ENCODE data around the gene SH3BGRL3. TPM values are rescaled to one million over a fixed set of nuclear protein-coding genes. Genes with fewer than 3 reads are reported as not detected.
"Not testable (repeated sequence)": the region's sequence is repeated elsewhere in the genome, so short reads cannot be mapped to it uniquely, and the experiment has no call there.

The SH3BGRL3 gene
- 138 and 140 TPM in 2 replicates for total RNA-seq
- long read RNA-seq, partial matches to known transcripts, result 2 of 6 reads
- long read RNA-seq, other reads (novel, unspliced or antisense), result 0 of 6 reads

DNA sequence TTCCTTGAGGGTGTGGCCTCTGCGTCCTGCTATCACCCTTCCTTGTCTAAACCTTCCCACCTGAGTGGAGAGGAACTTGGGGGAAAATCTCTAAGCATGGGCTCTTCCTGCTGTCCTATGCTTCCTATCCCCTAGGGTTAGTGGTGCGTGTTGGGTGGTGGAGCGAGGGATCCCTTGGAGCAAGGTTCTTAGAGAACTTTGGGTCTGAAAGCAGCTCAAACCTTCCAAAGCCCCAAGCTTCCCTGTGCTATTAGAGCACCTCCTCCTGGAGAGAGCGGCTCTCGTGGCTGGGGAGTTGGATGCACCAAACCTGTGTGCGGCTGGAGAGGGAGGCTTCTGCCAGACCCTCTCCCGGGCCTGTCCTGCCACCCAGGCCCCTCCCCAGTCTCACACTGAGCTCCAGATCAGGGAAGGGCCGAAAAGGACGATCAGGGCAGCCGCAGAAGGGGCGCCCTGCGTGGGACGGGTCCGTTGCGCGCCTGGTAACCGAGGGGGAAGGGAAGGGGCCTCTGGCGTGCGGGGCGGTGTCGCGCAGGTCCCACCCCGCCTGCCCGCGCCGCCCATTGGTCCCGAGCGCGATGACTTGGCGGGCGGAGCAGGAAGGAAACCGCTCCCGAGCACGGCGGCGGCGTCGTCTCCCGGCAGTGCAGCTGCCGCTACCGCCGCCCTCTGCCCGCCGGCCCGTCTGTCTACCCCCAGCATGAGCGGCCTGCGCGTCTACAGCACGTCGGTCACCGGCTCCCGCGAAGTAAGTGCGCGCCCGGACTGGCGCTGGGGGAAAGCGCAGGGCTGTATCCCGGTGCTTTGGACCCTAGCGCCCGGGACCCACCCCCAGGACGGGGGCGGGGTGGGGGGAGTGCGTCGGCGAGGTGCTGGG, at the start of gene SH3BGRL3:
Gene SH3BGRL3 (plus strand): TSS at position 631 of the 877 bp plus-strand sequence. CDS start 70 bp downstream, at position 701.
- Mint-ChIP-seq H3K36me3 (ENCODE audit: unreplicated experiment) (peaks cover 3% of the 10 kb centered on the region), H3K27ac (ENCODE audit: unreplicated experiment) (peak within 1 kb of the TSS; percentile 92), H3K9me3 (ENCODE audit: unreplicated experiment) (no peaks in the 10 kb centered on the region), H3K27me3 (ENCODE audit: unreplicated experiment) (no peaks in the 10 kb centered on the region), H3K4me3 (ENCODE audit: unreplicated experiment) (peak within 1 kb of the TSS; percentile 86), H3K4me1 (ENCODE audit: unreplicated experiment) (peaks cover 81% of the 10 kb centered on the region)
- TF ChIP-seq, protein P1, sequence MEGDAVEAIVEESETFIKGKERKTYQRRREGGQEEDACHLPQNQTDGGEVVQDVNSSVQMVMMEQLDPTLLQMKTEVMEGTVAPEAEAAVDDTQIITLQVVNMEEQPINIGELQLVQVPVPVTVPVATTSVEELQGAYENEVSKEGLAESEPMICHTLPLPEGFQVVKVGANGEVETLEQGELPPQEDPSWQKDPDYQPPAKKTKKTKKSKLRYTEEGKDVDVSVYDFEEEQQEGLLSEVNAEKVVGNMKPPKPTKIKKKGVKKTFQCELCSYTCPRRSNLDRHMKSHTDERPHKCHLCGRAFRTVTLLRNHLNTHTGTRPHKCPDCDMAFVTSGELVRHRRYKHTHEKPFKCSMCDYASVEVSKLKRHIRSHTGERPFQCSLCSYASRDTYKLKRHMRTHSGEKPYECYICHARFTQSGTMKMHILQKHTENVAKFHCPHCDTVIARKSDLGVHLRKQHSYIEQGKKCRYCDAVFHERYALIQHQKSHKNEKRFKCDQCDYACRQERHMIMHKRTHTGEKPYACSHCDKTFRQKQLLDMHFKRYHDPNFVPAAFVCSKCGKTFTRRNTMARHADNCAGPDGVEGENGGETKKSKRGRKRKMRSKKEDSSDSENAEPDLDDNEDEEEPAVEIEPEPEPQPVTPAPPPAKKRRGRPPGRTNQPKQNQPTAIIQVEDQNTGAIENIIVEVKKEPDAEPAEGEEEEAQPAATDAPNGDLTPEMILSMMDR (IDR thresholded peaks at IDR 0.05), result peak; percentile 63
- DNase-seq (ENCODE audit: extremely low spot score, unreplicated experiment), result peak; percentile 92

DNA sequence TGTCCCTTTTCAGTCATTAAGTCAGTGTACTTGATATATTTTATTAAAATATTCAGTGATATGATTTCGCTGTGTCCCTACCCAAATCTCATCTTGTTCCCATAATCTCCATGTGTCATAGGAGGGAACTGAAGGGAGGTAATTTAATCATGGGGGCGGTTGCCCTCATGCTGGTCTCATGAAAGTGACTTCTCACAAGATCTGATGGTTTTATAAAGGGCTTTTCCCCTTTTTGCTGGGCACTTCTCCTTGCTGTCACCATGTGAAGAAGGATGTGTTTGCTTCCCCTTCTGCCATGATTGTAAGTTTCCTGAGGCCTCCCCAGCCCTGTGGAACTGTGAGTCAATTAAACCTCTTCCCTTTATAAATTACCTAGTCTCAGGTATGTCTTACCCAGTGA, 49.2 kb upstream of the SH3BGRL3 start:
- not testable (repeated sequence) for H3K27me3 Mint-ChIP-seq (ENCODE audit: unreplicated experiment); H3K36me3 Mint-ChIP-seq (ENCODE audit: unreplicated experiment); H3K27ac Mint-ChIP-seq (ENCODE audit: unreplicated experiment); H3K4me3 Mint-ChIP-seq (ENCODE audit: unreplicated experiment); DNase-seq (ENCODE audit: extremely low spot score, unreplicated experiment); H3K9me3 Mint-ChIP-seq (ENCODE audit: unreplicated experiment)
- peaks cover 17% of the 10 kb centered on the region for H3K4me1 Mint-ChIP-seq (ENCODE audit: unreplicated experiment)

DNA sequence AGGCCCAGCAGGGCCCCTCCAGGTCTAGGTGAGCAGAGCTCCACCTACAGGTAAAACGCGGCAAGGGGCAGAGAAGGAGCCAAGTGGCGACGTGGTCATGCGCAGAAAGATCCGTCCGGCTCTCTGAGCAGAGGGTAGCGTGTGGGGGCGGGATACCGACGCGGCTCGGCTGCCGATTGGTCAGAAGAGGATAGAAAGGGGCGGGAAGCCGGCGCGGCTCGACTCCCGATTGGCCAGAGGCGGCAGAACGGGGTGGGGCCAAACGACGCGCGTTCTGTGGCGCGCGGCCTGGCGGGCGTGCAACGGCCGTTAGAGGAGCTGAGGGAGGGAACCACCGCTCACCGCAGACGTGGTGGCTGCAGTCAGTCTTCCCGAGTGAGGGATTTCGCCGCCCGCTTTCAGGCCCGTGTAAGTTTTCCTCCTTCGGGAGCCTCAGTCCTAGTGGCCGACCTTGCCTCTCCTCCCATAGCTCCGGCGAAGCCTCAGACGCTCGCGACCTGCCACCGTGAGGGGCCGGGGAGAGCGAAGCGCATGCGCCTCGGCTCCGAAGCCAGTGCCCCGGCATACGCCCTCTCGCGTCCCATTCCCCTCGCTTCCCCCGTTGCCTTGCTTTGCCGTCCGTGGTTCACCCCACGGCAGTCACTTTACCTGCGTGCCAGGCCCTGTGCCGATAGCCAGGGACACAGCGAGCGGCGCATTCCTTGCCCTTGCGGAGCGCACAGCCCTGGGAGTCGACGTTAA, 45.8 kb upstream of the SH3BGRL3 start, which contains the start of gene CEP85:
Gene CEP85 (plus strand): TSS at position 298 of the 741 bp plus-strand sequence. CDS start 5,584 bp downstream, outside the sequence.
- Mint-ChIP-seq H3K4me1 (ENCODE audit: unreplicated experiment) (peaks cover 36% of the 10 kb centered on the region), H3K36me3 (ENCODE audit: unreplicated experiment) (no peaks in the 10 kb centered on the region), H3K9me3 (ENCODE audit: unreplicated experiment) (no peaks in the 10 kb centered on the region), H3K27me3 (ENCODE audit: unreplicated experiment) (no peaks in the 10 kb centered on the region), H3K27ac (ENCODE audit: unreplicated experiment) (peak within 1 kb of the TSS; percentile 97), H3K4me3 (ENCODE audit: unreplicated experiment) (peak within 1 kb of the TSS; percentile 90)
- DNase-seq (ENCODE audit: extremely low spot score, unreplicated experiment), result peak; percentile 99
- TF ChIP-seq, protein P1 (IDR thresholded peaks at IDR 0.05), result peak; percentile 84

DNA sequence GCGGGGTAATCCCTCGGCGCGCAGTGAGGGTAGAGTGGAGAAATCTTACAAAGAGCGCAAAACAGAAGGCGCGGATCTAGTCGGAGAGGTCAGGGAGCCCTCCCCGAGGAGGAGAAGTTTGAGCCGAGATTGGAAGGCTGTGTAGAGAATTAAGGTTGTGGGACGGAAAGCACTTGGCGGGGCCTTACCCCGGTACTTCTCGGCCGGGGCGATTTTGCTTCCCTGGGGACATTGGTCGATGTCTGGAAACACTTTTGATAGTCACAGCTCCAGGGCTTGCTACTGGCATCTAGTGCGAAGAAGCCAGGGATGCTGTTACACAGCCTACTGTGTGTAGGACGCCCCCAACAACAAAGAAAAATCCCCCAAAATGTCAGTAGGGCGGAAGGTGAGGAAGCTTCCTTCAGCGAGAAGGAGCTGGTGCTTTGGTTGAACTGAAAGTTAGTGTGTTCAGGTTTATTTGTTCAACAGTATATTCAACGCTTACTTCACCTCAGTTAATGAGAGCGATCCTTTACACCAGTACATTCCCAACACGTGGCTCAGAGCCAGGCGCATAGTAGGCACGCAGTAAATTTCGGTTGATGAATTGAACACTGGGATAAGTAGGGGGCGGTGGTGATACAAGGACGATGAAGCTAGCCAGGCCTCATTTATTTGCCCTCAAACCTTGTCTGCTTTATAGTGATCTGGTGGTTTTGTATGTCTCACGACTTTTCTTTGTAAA, 45.1 kb upstream of the SH3BGRL3 start:
- no peak for DNase-seq (ENCODE audit: extremely low spot score, unreplicated experiment)

More for the DNA sequence above, 45.1 kb upstream of the SH3BGRL3 start:
- Mint-ChIP-seq H3K27ac (ENCODE audit: unreplicated experiment) (peak overlapping the region; percentile 97), H3K4me3 (ENCODE audit: unreplicated experiment) (peak overlapping the region; percentile 90), H3K9me3 (ENCODE audit: unreplicated experiment) (no peaks in the 10 kb centered on the region), H3K36me3 (ENCODE audit: unreplicated experiment) (no peaks in the 10 kb centered on the region), H3K27me3 (ENCODE audit: unreplicated experiment) (no peaks in the 10 kb centered on the region), H3K4me1 (ENCODE audit: unreplicated experiment) (peaks cover 40% of the 10 kb centered on the region)
- TF ChIP-seq, protein P1 (IDR thresholded peaks at IDR 0.05), result no peak

Measured in osteocyte (in vitro differentiated cells).